ENCODE measurements around the gene DEK. TPM values are rescaled to one million over a fixed set of nuclear protein-coding genes. Genes with fewer than 3 reads are reported as not detected.

The DEK gene
- total RNA-seq, 1 donor from 2014 or later = 39.9 TPM

GRCh38 chr6:18263418-18264218 is 712 bp downstream of the DEK start:
- peak overlapping the region; percentile 73 for H2AFZ ChIP-seq (ENCODE audit: low read depth, low read length)
- peaks cover 54% of the 10 kb centered on the region for H3K79me2 ChIP-seq (ENCODE audit: insufficient read depth, low read length)
- H4K20me1 ChIP-seq (ENCODE audit: insufficient read depth, low read length) = peaks cover 40% of the 10 kb centered on the region
- H3K4me3 ChIP-seq (ENCODE audit: insufficient read depth, low read depth, low read length) = peak overlapping the region; percentile 91
- H3K4me2 ChIP-seq (ENCODE audit: low read length) = peak overlapping the region; percentile 88
- H3K27ac ChIP-seq (ENCODE audit: low read depth, low read length) = peak overlapping the region; percentile 95
- no peaks in the 10 kb centered on the region for H3K27me3 Mint-ChIP-seq (ENCODE audit: low read depth, unreplicated experiment)
- TF ChIP-seq EZH2 (IDR thresholded peaks at IDR 0.05; ENCODE audit: insufficient read depth, low read length) (no peak), CTCF (IDR thresholded peaks at IDR 0.05; ENCODE audit: insufficient read depth, low read depth, low read length) (no peak)
- peak overlapping the region; percentile 56 for H3K27ac Mint-ChIP-seq (ENCODE audit: unreplicated experiment)
- no peak for DNase-seq (ENCODE audit: low read depth)
- peak overlapping the region; percentile 93 for H3K4me3 Mint-ChIP-seq (ENCODE audit: unreplicated experiment)
- H3K36me3 ChIP-seq (ENCODE audit: insufficient read depth, low read length) = no peaks in the 10 kb centered on the region
- H3K4me1 ChIP-seq (ENCODE audit: insufficient read depth, low read length) = peaks cover 36% of the 10 kb centered on the region
- FAIRE-seq = no peak
- no peaks in the 10 kb centered on the region for H3K9me3 Mint-ChIP-seq (ENCODE audit: unreplicated experiment)
- peaks cover 17% of the 10 kb centered on the region for H3K4me1 Mint-ChIP-seq (ENCODE audit: low read depth, unreplicated experiment)
- H3K27me3 ChIP-seq (ENCODE audit: insufficient read depth, low read length) = no peaks in the 10 kb centered on the region
- H3K9ac ChIP-seq (ENCODE audit: low read length) = peak overlapping the region; percentile 94
- H3K9me3 ChIP-seq (ENCODE audit: insufficient read depth, low read depth, low read length) = no peaks in the 10 kb centered on the region
- H3K36me3 Mint-ChIP-seq (ENCODE audit: low read depth, unreplicated experiment) = no peaks in the 10 kb centered on the region

GRCh38 chr6:18262702-18263417 is 1.5 kb downstream of the DEK start:
- Histone ChIP-seq H3K36me3 (ENCODE audit: insufficient read depth, low read length) (peaks cover 2% of the 10 kb centered on the region), H3K4me3 (ENCODE audit: insufficient read depth, low read depth, low read length) (peak overlapping the region; percentile 91), H3K27me3 (ENCODE audit: insufficient read depth, low read length) (no peaks in the 10 kb centered on the region), H3K9ac (ENCODE audit: low read length) (peak overlapping the region; percentile 94), H3K9me3 (ENCODE audit: insufficient read depth, low read depth, low read length) (no peaks in the 10 kb centered on the region), H2AFZ (ENCODE audit: low read depth, low read length) (peak overlapping the region; percentile 73), H3K79me2 (ENCODE audit: insufficient read depth, low read length) (peaks cover 62% of the 10 kb centered on the region), H3K4me2 (ENCODE audit: low read length) (peak overlapping the region; percentile 88), H3K4me1 (ENCODE audit: insufficient read depth, low read length) (peaks cover 36% of the 10 kb centered on the region), H4K20me1 (ENCODE audit: insufficient read depth, low read length) (peaks cover 40% of the 10 kb centered on the region), H3K27ac (ENCODE audit: low read depth, low read length) (peak overlapping the region; percentile 95)
- FAIRE-seq (no peak), DNase-seq (ENCODE audit: low read depth) (no peak)
- peak overlapping the region; percentile 56 for H3K27ac Mint-ChIP-seq (ENCODE audit: unreplicated experiment)
- peaks cover 17% of the 10 kb centered on the region for H3K4me1 Mint-ChIP-seq (ENCODE audit: low read depth, unreplicated experiment)
- TF ChIP-seq EZH2 (IDR thresholded peaks at IDR 0.05; ENCODE audit: insufficient read depth, low read length) = no peak
- TF ChIP-seq CTCF (IDR thresholded peaks at IDR 0.05; ENCODE audit: insufficient read depth, low read depth, low read length) = no peak
- H3K9me3 Mint-ChIP-seq (ENCODE audit: unreplicated experiment) = no peaks in the 10 kb centered on the region
- H3K27me3 Mint-ChIP-seq (ENCODE audit: low read depth, unreplicated experiment) = no peaks in the 10 kb centered on the region
- H3K4me3 Mint-ChIP-seq (ENCODE audit: unreplicated experiment) = peak overlapping the region; percentile 93
- H3K36me3 Mint-ChIP-seq (ENCODE audit: low read depth, unreplicated experiment) = no peaks in the 10 kb centered on the region

Data from astrocyte (in vitro differentiated cells and primary cell).